AG04449 (cell line): ENCODE measurements around the gene PRELID3B.
A peak's percentile ranks its signal among the peaks of the same experiment; 100 is the strongest.

Experiments used
- CTCF ChIA-PET: fragments of 350-600 bp; formaldehyde crosslinking; extraction: SDS; loops from one replicate; lab custom pipeline; 2021; ENCODE audit warnings: antibody characterized with exemption; lab: Yijun Ruan, JAX
- POLR2A ChIA-PET: fragments of 400-600, 350-600 bp; formaldehyde crosslinking; extraction: SDS; loops from one replicate; lab custom pipeline; 2020; ENCODE audit warnings: antibody characterized with exemption, inconsistent platforms; lab: Yijun Ruan, JAX
- DNase-seq: peaks from one replicate; pipeline ENCODE4 v3.0.0-alpha.2; 2010; ENCODE audit warnings: low read depth, low spot score
- H3K4me3 ChIP-seq: 2 replicates; pipeline ENCODE4 v1.5.1; 2011; ENCODE audit warnings: low read depth, mild to moderate bottlenecking, control low read depth, low read length
- TF ChIP-seq, protein P1 (sequence below): IDR thresholded peaks from one replicate; pipeline ENCODE4 v1.5.1; 2011; ENCODE audit warnings: mild to moderate bottlenecking, moderate library complexity, low read length, control low read depth, inconsistent platforms; ENCODE audit not compliant: insufficient read depth; ENCODE audit errors: missing control alignments

The PRELID3B gene

DNA sequence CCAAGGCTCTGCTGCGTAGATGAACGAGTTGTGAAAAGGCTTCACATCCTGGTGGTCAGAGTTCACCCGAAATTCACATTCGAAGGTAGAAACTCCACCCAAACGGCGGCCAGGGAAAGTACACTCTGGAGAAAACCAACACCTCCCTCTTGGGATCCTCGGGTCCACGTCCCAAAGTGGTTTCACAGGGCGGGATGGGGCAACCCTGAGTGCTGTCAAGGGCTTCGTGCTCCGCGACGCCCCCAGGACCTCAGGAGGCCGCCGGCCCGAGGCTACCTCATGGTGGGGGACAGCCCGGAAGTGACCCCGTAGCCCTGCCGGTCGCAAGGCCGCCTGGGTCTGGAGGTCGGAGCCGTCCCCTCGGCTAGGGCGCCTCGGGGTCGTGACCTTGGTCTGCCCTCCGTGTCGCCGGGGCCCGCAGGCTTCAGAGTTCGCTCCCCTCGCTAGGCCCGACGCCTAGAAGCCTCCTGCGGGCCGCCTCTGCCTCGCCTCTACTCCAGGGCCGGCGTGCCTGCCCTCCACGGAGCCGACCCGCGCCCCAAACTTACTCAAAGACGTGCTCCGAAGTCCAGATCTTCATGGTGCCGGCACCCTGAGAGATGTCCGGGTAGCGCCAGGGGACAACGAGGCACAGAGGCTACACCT, at the start of gene PRELID3B:
Gene PRELID3B (minus strand): TSS at position 636 of the 645 bp plus-strand sequence. CDS start 56 bp downstream, at position 580.
- CTCF ChIA-PET = interaction anchor here (0.8 to 2.7 kb wide), 6 partner anchors 8 to 454 kb away, joined by 3 to 11 read pairs (median 4); no protein-coding TSS in a partner anchor
- POLR2A ChIA-PET = interaction anchor here (1.5 kb wide), 1 partner anchor 10 kb away, joined by 7 read pairs; the partner anchor contains the start of gene ATP5F1E
- H3K4me3 ChIP-seq = peak within 1 kb of the TSS; percentile 81
- no peak for DNase-seq
- TF ChIP-seq, protein P1, sequence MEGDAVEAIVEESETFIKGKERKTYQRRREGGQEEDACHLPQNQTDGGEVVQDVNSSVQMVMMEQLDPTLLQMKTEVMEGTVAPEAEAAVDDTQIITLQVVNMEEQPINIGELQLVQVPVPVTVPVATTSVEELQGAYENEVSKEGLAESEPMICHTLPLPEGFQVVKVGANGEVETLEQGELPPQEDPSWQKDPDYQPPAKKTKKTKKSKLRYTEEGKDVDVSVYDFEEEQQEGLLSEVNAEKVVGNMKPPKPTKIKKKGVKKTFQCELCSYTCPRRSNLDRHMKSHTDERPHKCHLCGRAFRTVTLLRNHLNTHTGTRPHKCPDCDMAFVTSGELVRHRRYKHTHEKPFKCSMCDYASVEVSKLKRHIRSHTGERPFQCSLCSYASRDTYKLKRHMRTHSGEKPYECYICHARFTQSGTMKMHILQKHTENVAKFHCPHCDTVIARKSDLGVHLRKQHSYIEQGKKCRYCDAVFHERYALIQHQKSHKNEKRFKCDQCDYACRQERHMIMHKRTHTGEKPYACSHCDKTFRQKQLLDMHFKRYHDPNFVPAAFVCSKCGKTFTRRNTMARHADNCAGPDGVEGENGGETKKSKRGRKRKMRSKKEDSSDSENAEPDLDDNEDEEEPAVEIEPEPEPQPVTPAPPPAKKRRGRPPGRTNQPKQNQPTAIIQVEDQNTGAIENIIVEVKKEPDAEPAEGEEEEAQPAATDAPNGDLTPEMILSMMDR = no peak

DNA sequence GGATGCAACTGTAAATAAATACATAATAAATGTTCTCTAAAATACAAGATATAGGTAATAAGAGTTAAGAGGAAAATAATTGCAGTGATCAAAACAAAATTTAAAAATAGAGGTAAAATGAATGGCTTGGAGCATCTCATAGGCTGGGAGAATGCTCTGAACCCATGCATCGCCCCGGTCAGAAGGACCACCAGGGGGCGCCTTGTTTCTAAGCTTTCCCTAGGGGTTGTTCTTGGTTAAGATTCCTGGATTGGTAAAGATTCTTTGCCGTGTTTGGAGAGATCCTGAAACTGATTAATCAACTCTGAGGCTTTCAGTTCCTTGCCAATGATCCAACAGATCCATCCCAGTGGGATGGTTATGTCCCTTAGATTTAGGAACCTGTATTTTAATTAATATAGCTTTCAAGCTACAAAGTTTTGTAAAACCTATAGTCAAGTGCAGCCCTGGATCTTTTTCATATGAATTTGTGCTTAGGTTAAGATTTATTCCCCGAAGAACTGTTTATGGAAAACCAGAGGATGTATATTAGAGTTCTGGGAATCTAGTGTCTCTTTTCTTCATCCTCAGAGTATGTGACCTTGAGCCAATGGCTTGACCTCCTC, 45.3 kb upstream of the PRELID3B start:
- H3K4me3 ChIP-seq = no peak overlapping the region
- TF ChIP-seq, protein P1 = peak; percentile 81
- POLR2A ChIA-PET = interaction anchor here (1.0 to 1.2 kb wide), 2 partner anchors 56 to 198 kb away, joined by 3 to 4 read pairs; partner anchors contain the start of gene ATP5F1E
- CTCF ChIA-PET = interaction anchor here (0.6 to 5.3 kb wide), 40 partner anchors 9 to 431 kb away, joined by 3 to 82 read pairs (median 4); no protein-coding TSS in a partner anchor
- no peak for DNase-seq

DNA sequence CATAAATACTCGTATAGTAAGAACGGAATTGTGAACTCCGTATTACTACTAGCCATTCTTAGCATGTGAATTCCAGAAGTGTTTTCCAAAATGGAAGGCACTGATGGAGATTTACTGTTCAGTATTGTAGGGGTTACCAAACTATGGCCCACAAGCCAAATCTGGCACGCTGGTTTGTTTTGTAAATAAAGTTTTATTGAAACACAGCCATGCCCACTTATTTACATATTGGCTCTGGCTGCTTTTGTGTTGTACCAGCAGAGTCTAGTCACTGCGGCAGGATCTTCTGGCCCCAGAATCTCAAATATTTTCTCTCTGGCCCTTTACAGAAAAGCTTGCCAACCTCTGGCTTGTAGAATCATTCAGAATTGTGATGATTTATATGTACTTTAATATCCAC, 44.3 kb upstream of the PRELID3B start:
- no peak overlapping the region for H3K4me3 ChIP-seq
- DNase-seq = no peak
- ChIA-PET POLR2A (interaction anchor here (0.6 kb wide), 1 partner anchor 101 kb away, joined by 3 read pairs; no protein-coding TSS in a partner anchor), CTCF (interaction anchor here (0.6 to 5.3 kb wide), 20 partner anchors 10 to 432 kb away, joined by 3 to 82 read pairs (median 5); no protein-coding TSS in a partner anchor)
- TF ChIP-seq, protein P1 = no peak

DNA sequence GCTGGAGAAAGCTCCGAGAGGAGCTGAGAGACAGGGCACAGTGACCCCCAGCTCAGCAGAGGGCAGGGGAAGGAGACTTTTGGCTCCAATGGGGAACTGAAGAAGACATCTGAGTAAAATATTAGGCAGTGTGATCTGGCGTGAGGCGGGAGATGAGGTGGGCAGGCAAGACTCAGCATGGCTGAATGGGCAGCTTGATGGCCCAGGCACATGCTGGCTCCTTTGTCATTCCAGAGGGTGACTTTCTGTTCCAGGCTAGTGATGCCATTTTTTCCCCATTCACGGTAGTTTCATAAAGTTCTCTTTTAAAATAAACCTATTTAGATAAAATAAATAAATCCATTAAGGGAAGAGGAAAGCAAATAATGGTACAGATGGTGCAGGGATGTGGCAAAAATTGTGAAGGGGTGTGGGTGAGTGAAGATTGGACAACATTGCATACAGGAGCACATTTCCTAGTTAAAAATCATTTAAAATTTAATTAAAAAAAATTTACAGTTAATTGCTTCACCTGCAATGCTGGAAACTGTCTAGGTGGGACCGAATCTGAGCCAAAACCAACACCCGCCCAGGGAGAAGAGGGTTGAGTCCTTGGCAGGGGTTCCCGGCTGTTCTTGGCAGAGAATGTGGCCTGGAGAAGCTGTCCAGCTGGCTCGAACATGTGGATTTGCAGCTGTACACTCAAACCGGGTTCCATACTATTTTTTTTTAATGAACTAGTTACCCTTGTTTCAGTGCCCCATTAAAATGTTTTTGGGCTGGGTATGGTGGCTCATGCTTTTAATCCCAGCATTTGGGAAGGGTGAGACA, 41.7 kb upstream of the PRELID3B start:
- ChIA-PET CTCF (interaction anchor here (0.6 to 1.5 kb wide), 7 partner anchors 25 to 373 kb away, joined by 3 to 9 read pairs (median 3); no protein-coding TSS in a partner anchor), POLR2A (interaction anchor here (1.9 kb wide), 1 partner anchor 195 kb away, joined by 7 read pairs; no protein-coding TSS in a partner anchor)
- DNase-seq = no peak
- TF ChIP-seq, protein P1 = no peak
- no peak overlapping the region for H3K4me3 ChIP-seq

DNA sequence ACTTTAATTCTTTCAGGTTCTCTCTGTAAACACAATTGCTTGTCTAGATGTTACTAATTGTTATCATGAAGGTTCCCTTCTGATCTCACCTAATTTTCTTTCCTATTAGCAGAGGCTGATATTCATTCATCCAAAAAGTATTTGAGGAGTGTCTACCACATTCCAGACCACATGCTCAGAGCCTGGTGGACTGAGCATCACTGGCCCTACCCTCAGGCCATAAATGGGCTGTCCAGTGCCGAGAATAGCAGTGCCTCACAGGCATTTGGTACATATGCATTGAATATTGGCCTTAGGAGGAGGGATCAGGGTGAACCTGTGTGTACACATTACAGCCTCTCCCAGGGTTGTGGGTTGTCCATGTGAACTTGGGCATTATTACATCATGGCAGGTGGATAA, 40.4 kb upstream of the PRELID3B start:
- DNase-seq = peak; percentile 51
- H3K4me3 ChIP-seq = no peak overlapping the region
- CTCF ChIA-PET = interaction anchor here (0.9 to 1.3 kb wide), 9 partner anchors 11 to 373 kb away, joined by 3 to 9 read pairs (median 4); no protein-coding TSS in a partner anchor
- POLR2A ChIA-PET = interaction anchor here (1.3 to 1.9 kb wide), 2 partner anchors 53 to 194 kb away, joined by 3 to 7 read pairs; no protein-coding TSS in a partner anchor
- TF ChIP-seq, protein P1 = no peak
